Activated CD4-positive, alpha-beta T cell treated with anti-CD3 and anti-CD28 coated beads for 1 hour (primary cell): ENCODE results near the gene OSBP2.

Experiments used
- DNase-seq: peaks from one replicate; pipeline ENCODE4 v3.0.0-alpha.2; 2020

OSBP2 gene

GRCh38 chr22:30871391-30872284 is 177.0 kb downstream of the OSBP2 start:
- no peak for DNase-seq

GRCh38 chr22:30872285-30873041 is 177.8 kb downstream of the OSBP2 start:
- DNase-seq, result no peak

- DNase-seq, result no peak
Measured at GRCh38 chr22:30873086-30873650, 178.5 kb downstream of the OSBP2 start.

- DNase-seq, result no peak
Measured at GRCh38 chr22:30873661-30874060, 179.0 kb downstream of the OSBP2 start.

- DNase-seq, result no peak
Measured at GRCh38 chr22:30874431-30875370, 180.0 kb downstream of the OSBP2 start.

DNA sequence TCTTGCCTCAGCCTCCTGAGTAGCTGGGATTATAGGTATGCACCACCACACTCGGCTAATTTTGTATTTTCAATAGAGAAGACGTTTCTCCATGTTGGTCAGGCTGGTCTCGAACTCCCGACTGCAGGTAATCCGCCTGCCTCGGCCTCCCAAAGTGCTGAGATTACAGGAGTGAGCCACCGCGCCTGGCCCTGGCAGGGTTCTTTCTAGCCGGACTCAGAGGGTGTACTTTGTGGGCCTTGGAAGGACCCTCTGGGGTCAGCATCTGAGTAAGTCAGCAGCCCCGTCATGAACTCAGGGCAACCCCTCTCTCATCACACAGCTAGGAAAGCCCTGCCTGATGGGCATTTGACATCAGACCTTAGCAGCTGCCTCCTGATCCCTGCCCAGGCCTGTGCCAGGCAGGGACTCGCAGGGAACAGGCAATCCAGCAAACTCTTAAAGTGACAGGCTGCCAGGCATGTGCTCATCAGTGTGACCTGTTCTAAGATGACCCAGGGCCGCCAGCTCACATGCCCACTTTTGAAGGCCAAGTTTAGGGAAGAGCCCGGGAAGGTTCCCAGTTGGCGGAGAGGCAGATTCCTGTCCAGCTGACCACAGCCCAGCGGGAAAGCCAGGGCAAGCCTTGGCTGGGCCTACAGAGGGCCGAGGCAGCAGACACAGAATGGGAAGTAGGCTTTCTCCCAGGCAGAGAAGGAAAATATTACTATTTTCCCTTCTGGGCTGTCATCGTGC is 181.0 kb downstream of the OSBP2 start:
- DNase-seq, result no peak

- no peak for DNase-seq
Measured at GRCh38 chr22:30876221-30876751, 181.6 kb downstream of the OSBP2 start.

DNA sequence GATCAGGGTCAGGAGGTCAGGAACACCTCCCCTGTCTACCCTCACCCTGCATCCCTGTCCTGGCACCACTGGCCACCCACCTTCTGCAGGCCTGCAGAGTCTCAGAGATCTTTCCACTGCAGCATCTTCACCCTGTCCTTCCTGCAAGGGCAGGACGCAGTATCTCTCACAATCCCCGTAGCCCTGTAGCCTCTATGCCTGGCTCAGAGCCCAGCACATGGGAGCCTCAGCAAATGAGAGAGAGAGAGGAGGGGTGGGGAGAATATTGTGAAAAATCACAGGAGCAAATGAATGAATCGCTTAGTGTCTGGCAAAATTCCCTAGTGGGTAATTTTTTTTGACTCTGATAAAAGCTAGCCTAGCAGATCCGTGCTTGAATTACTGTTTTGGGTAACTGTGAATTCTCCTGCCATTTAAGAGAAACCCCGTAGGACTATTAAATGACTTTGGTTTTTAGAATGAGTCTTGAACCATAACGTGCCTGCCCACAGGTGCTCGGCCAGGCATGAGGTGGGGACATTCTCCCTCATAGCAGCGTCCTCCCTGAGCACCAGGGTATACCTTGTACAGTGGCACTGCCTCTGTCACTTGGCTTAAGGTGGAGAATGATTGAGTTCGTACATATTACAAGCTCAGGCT is 182.4 kb downstream of the OSBP2 start:
- no peak for DNase-seq

DNA sequence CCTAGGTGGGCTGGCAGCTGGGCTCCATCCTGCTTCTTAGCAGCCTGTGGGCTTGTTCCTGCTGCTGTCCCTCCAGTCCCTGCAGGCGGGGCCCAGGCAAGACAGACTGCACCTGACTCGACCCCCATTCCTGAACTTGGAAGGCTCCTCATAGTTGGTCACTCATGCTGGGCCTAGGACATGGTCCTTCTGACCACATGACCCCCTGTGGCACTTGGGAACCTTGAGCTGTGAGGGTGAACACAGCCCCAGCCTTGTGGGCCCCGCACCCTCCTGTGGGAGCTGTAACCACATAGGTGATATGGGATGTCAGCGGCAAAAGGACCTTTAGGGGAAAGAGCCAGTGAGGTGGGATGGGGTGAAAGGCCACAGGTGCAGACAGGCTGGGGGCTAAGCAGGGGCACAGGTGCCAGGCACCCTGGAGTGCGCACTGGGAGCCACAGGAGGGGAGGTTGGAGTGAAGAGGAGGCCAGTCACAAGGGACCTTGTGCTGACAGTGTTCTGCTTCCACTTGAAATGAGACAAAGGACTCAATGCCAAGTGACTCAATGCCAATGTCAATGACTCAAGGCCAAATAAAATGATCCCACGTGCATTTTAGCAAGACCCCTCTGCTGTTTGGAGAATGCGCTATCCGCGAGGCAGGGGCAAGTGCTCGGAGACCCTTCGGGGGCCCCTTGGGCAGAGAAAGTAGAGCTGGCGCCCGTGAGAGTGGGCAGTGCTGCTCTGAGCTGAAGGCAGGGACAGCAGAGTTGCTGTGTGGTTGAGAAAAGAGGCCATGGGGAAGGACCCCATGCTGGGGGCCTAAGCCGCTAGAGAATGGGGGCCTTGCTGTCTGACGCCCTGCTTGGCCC is 183.2 kb downstream of the OSBP2 start:
- DNase-seq, result no peak

DNA sequence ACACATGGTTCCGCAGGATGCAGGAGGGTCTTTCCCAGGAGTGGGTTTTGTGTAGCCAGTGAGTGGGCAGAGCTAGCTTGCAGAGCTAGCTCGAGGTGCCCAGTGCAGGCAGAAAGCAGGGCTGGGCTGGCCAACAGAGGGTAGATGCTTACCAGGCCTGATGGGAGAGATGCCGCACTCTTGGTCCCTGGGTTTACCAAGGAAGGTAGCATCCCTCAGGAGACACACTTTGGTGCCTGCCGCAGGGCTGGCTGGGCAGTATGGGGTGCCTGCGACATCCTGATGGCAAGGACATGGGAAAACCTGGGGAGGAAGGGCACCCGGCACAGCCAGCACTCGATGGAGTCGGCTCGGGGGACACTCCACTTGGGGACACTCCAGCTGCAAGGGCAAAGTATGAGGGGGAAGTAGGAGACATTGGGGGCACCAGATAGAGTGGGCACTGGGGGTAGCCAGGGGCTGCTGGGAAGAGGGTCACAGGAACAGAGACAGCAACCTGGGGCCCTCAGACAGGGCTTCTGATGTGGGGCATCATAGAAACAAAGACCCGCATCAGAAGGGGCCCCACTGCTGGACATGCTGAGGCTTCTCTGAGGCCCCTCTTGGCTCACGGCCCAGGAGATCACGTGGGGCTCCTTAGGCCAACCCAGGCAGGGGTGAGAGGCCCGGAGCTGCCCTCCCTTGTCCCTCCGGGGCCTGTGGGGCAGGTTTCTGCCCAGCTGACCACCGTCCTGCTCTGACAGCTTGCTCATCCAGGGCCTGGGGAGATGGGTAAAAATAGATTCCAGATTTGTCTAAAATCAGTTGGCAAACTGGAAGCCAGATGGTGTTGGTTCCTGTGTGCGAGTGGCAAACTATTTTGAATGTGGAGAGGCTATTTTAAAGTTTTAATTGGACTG is 184.1 kb downstream of the OSBP2 start:
- no peak for DNase-seq

DNA sequence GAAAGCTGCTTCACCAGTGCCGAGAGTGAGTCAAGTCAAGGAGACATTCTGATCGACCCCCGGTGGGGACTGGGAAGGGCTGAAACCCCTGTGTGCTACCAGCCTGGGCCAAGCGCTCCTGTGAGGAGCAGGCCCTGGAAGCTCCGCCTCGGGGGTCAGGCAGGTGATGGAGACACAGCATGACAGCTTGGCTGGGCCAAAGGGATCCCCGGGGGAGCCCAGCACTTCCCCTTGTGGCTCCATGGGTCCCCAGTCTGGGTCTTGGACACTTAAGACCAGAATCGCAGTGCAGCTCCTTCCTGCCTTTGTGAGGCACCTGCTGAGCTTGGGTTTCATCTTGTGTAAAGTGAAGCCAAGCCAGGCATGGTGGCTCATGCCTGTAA is 184.7 kb downstream of the OSBP2 start:
- no peak for DNase-seq

DNA sequence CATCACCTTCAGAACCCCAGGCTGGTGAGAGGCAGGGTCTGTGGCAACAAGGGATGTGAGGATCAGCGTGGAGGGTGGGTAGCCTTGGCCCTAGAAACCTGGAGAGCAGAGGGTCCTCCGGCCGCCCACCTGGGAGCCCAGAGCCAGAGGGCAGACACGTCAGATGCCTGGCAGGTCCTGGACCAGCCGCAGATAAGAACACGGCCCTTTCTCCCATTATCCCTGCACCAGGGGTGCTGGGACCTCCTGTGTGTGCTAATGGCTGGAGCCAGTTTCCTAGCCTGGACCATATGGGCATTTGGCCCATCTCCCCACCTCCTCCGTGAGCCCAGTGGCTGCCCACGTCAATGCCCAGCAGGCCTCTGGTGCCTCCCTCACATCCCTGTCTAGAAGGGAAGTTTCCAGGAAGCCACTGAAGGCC is 185.5 kb downstream of the OSBP2 start:
- no peak for DNase-seq

DNA sequence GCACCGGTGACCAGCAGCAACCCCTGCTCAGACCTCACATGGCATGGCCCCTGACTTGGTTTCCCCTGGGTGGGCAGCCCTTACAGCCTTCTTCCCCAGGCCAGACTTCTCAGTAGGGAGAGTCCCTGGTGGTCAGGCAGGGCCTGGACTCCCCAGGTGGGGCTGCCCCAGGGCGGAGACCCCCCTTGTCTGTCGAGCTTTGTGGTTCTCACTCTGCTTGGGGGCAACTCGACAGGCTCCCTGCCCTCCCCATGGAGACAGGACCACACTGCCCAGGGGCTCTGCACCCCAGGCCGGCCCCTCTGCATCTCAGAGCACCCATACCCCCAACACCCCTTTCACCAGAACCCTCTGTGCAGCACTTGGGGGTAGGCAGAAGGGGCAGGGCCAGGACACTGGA is 186.2 kb downstream of the OSBP2 start:
- no peak for DNase-seq

GRCh38 chr22:30881361-30882183 is 186.9 kb downstream of the OSBP2 start:
- DNase-seq, result no peak

- DNase-seq, result no peak
Measured at GRCh38 chr22:30882184-30882717, 187.6 kb downstream of the OSBP2 start.

GRCh38 chr22:30882974-30883533 is 188.4 kb downstream of the OSBP2 start:
- DNase-seq, result no peak

DNA sequence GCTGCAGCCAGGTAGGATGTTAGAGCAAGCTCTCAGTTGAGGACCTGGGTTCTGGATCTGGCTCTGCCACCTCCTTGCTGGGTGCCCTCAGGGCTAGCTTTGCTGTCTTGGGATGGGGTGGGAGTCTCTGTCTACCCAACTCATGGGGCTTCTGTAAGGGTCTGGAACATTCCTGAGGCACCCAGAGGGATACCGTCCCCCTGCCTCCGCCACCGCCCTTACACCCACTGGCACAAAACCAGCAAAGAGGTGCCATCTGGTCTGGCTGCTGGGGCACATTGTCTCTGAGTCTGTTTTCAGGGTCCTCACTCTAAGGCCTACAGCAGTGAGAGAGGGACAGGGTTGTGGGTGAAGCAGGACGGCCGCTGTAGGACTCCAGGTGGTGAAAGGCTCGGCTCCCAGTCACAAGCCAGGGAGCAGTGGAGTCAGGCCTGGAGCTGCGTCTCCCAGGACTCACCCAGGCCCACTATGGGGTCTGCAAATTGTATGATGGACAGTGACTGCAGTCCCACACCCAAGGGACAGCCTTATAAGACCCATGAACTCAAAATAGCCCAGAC is 189.0 kb downstream of the OSBP2 start:
- no peak for DNase-seq
